HL-60 (cell line): ENCODE data around the gene GLTP.

Source experiments
- DNase-seq, 2 experiments: peaks; one replicate each; pipeline ENCODE4 v3.0.0-alpha.2; 2010 to 2020; ENCODE audit warnings: low read depth in 1 of 2, low spot score in 1 of 2
- H3K27ac ChIP-seq: fragments of 250-450 bp; sonication (Bioruptor Pico); replicated peaks from 2 replicates; pipeline ENCODE4 v1.5.1; 2020; ENCODE audit warnings: mild to moderate bottlenecking, moderate library complexity
- H3K27me3 ChIP-seq: fragments of 250-450 bp; sonication (Bioruptor Pico); 2 replicates; pipeline ENCODE4 v1.5.1; 2021; ENCODE audit warnings: mild to moderate bottlenecking, moderate library complexity; ENCODE audit not compliant: insufficient read depth, poor library complexity, severe bottlenecking
- H3K4me3 ChIP-seq: replicated peaks from 2 replicates; pipeline ENCODE4 v1.5.1; 2011; ENCODE audit warnings: mild to moderate bottlenecking, control low read depth, low read length; ENCODE audit not compliant: insufficient read depth
- CTCF ChIP-seq: IDR thresholded peaks from one replicate; pipeline ENCODE4 v1.5.1; 2011; ENCODE audit warnings: low read length, control low read depth, inconsistent platforms; ENCODE audit not compliant: insufficient read depth
- GABPA ChIP-seq: IDR thresholded peaks from 2 replicates; pipeline ENCODE4 v1.6.1; 2012; ENCODE audit warnings: low read depth
- POLR2AphosphoS5 ChIP-seq: IDR thresholded peaks from 2 replicates; pipeline ENCODE4 v1.6.1; 2012; ENCODE audit warnings: low read depth
- SPI1 ChIP-seq: IDR thresholded peaks from 2 replicates; pipeline ENCODE4 v1.6.1; 2012; ENCODE audit warnings: low read depth, mild to moderate bottlenecking, borderline replicate concordance
- TF ChIP-seq, protein P1 (sequence below): IDR thresholded peaks from 2 replicates; pipeline ENCODE4 v1.6.1; 2012; ENCODE audit warnings: low read depth; ENCODE audit not compliant: insufficient replicate concordance

GLTP gene

DNA sequence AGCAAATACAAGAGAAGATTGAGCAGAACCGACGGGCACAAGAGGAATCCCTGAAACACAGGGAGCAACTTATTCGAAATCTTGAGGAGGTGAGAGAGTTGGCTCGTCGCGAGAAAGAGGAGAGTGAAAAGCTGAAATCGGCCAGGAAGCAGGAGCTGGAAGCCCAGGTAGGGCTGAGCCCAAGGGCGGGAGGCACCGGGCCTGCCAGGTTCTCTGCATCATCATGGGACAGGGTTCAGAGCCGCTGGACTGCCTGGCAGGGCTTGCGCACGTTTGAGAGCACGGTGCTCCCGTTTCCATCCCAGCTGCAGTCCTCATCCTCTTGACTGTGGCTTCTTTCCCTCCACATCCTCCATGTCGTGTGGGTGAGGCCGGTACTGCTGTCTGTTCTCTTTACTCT, 34.1 kb upstream of the GLTP start:
- Histone ChIP-seq H3K4me3 (no peak overlapping the region), H3K27ac (no peak overlapping the region), H3K27me3 (no peaks in the 10 kb centered on the region)
- no peak for DNase-seq
- no peak for TF ChIP-seq GABPA
- TF ChIP-seq, protein P1, sequence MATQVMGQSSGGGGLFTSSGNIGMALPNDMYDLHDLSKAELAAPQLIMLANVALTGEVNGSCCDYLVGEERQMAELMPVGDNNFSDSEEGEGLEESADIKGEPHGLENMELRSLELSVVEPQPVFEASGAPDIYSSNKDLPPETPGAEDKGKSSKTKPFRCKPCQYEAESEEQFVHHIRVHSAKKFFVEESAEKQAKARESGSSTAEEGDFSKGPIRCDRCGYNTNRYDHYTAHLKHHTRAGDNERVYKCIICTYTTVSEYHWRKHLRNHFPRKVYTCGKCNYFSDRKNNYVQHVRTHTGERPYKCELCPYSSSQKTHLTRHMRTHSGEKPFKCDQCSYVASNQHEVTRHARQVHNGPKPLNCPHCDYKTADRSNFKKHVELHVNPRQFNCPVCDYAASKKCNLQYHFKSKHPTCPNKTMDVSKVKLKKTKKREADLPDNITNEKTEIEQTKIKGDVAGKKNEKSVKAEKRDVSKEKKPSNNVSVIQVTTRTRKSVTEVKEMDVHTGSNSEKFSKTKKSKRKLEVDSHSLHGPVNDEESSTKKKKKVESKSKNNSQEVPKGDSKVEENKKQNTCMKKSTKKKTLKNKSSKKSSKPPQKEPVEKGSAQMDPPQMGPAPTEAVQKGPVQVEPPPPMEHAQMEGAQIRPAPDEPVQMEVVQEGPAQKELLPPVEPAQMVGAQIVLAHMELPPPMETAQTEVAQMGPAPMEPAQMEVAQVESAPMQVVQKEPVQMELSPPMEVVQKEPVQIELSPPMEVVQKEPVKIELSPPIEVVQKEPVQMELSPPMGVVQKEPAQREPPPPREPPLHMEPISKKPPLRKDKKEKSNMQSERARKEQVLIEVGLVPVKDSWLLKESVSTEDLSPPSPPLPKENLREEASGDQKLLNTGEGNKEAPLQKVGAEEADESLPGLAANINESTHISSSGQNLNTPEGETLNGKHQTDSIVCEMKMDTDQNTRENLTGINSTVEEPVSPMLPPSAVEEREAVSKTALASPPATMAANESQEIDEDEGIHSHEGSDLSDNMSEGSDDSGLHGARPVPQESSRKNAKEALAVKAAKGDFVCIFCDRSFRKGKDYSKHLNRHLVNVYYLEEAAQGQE, result no peak
- TF ChIP-seq CTCF, result no peak
- no peak for TF ChIP-seq POLR2AphosphoS5
- no peak for TF ChIP-seq SPI1

GRCh38 chr12:109912855-109913321, 32.5 kb upstream of the GLTP start:
- Histone ChIP-seq H3K4me3 (no peak overlapping the region), H3K27ac (no peak overlapping the region), H3K27me3 (no peaks in the 10 kb centered on the region)
- DNase-seq, result no peak
- TF ChIP-seq POLR2AphosphoS5, result no peak
- no peak for TF ChIP-seq SPI1
- TF ChIP-seq CTCF, result no peak
- TF ChIP-seq, protein P1, result no peak
- no peak for TF ChIP-seq GABPA

GRCh38 chr12:109910969-109911348, 30.6 kb upstream of the GLTP start:
- H3K27me3 ChIP-seq, result no peaks in the 10 kb centered on the region
- no peak overlapping the region for H3K27ac ChIP-seq
- TF ChIP-seq SPI1 (no peak), CTCF (no peak), POLR2AphosphoS5 (no peak), GABPA (no peak)
- TF ChIP-seq, protein P1, result no peak
- peak in 1 of 2 experiments; percentile 54 for DNase-seq
- no peak overlapping the region for H3K4me3 ChIP-seq
